ENCODE measurements around the gene MAP2K1. TPM values are rescaled to one million over a fixed set of nuclear protein-coding genes. Genes with fewer than 3 reads are reported as not detected.
"Not testable (repeated sequence)": the region's sequence is repeated elsewhere in the genome, so short reads cannot be mapped to it uniquely, and the experiment has no call there.

Gene MAP2K1
- 16.2 and 18.5 TPM in 2 replicates for total RNA-seq (2014; rRNA removed; shearing (Covaris generic))
- polyA plus RNA-seq (2015; cell fraction: cytosol; rRNA removed) = 30.0 and 31.9 TPM in 2 replicates
- 11.5 and 16.2 TPM in 2 replicates for polyA plus RNA-seq (2015; cell fraction: nucleus; rRNA removed)

DNA sequence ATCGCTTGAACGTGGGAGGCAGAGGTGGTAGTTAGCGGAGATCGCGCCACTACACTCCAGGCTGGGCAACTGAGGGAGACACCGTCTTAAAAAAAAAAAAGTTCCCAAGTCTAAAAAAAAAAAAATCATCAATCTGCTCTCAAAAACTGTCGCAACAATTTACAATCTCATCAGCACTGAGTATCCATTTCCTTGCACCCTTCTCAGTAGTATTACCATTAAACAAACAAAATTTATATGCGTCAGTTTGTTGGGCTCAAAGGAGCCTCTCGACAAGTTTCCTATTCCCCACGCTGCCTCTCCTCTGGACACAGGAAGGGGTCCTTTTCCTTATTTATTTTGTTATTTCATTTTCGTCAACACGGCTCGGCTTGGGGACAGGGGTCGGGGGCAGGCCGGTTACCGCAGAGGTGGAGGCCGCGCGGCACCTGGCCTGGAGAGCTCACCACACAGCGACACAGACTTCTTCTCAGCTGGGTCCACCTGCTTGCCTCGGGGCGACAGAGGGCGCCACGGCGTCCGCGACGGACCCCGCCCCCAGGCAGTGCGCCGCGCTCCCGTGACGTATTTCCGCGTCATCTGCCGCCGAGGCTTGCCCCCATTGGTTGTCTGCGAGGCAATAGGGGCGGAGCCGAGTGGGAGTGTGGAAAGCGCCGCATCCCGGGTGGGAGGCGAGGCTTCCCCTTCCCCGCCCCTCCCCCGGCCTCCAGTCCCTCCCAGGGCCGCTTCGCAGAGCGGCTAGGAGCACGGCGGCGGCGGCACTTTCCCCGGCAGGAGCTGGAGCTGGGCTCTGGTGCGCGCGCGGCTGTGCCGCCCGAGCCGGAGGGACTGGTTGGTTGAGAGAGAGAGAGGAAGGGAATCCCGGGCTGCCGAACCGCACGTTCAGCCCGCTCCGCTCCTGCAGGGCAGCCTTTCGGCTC, at the start of gene MAP2K1:
MAP2K1 (plus strand) TSS at position 709 of the 920 bp plus-strand sequence. CDS start 436 bp downstream, outside the sequence.
- in situ Hi-C loops (cut with HindIII; ENCODE audit: low pct_unique_long_range_greater_than_20kb, low sequenced_read_pairs) = no loop called here
- peak; percentile 95 for DNase-seq (ENCODE audit: low read depth, low spot score)

DNA sequence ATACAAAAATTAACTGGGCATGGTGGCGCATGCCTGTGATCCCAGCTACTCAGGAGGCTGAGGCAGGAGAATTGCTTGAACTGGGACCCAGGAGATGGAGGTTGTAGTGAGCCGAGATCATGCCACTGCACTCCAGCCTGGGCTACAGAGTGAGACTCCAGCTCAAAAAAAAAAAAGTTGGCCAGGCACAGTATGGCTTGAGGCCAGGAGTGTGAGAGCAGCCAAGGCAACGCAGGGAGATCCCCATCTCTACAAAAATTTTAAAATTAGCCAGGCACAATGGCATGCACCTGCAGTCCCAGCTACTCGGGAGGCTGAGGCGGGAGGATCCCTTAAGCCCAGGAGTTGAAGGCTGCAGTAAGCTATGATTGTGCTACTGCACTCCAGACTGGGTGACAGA, 38.2 kb upstream of the MAP2K1 start:
- in situ Hi-C loops (cut with HindIII; ENCODE audit: low pct_unique_long_range_greater_than_20kb, low sequenced_read_pairs); DNase-seq (ENCODE audit: low read depth, low spot score): not testable (repeated sequence)

DNA sequence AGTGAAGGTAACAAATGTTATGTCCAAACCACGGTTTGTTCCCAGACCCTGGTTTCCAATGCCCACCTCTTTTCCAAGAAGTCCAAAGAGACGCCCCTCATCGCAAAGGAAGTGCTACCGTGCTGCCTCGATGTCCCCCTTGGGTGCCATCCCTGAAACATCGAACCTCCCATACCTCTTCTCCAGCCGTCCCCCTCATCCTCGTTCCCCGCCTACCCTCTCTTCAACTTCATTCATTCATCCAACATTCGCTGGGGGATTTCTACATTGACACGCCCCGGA, 30.7 kb upstream of the MAP2K1 start:
- in situ Hi-C loops (cut with HindIII; ENCODE audit: low pct_unique_long_range_greater_than_20kb, low sequenced_read_pairs) = no loop called here
- no peak for DNase-seq (ENCODE audit: low read depth, low spot score)

DNA sequence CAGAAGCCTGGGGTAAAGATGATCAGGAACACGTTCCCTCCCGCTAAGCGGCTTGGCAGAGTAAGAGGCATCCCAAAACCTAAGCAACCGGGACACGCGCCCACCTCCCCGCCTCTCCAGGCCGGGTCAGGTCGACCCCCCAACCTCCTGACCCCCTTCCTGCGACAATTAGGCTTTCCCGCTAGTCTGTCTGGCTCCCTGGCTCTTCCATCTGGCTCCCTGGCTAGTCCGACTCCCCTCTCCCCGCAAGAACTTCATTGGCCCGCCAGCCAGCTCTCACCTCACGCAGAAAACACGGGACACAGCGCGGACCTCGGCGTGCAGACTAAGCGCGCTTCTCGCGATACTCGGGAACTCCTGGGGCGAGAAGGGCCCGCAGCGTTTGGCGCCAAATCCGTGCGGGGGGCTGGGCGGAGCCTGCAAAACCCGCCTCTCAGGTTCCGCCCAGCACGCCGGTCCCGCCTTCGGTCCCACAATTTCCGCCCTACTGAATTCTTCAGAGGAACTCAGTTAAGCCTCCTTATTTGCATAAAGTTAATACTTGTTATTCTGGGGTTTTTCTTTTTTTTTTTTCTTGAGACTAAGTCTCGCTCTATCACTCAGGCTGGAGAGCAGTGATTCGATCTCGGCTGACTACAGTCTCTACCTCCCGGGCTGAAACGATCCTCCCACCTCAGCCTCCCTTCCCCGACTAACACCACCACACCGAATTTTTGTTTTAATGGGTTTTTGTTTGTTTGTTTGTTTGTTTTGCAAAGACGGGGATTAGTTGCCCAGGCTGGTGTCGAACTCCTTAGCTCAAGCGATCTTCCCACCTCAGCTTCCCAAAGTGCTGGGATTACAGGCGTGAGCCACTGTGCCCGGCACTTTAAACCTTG, 30.1 kb upstream of the MAP2K1 start, which contains the start of gene TIPIN:
TIPIN (minus strand) TSS at position 327 of the 878 bp plus-strand sequence. CDS start 3,738 bp downstream, outside the sequence.
- peak; percentile 92 for DNase-seq (ENCODE audit: low read depth, low spot score)
- in situ Hi-C loops (cut with HindIII; ENCODE audit: low pct_unique_long_range_greater_than_20kb, low sequenced_read_pairs) = no loop called here

DNA sequence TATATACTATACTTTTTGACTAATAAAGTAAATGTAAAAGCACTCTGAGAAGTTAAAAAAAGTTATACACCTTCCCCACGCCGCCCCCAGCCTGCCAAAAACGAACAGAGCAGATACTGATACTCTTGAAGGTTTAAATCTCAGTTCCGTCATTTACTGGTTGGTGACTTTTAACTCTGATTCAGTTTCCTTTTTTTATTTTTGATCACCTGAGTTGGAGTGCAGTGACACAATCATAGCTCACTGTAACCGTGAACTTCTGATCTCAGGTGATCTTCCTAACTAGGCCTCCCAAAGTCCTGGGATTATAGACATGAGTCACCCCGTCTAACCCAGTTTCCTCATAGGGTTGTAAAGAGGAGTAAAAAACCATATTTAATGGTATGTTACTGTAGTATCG, 27.0 kb upstream of the MAP2K1 start:
- in situ Hi-C loops (cut with HindIII; ENCODE audit: low pct_unique_long_range_greater_than_20kb, low sequenced_read_pairs) = no loop called here
- DNase-seq (ENCODE audit: low read depth, low spot score) = no peak

DNA sequence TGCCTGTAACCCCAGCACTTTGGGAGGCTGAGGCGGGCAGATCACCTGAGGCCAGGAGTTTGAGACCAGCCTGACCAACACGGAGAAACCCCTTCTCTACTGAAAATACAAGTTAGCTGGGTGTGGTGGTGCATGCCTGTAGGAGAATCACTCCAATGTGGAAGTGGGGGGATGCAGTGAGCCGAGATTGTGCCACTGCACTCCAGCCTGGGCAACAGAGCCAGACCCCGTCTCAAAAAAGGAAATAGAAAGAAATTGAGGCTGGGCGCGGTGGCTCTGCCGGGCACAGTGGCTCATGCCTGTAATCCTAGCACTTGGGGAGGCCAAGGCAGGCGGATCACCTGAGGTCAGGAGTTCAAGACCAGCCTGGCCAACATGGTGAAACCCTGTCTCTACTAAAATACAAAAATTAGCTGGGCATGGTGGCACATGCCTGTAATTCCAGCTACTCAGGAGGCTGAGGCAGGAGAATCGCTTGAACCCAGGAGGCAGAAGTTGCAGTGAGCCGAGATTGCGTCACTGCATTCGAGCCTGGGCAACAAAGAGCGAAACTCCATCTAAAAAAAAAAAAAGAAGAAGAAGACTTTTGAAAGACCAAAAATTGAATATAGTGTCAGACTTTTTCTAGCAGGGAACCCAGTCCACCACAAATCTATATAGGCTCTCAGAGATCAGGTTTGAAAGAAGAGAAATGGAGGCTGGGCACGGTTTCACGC, 24.8 kb upstream of the MAP2K1 start:
- in situ Hi-C loops (cut with HindIII; ENCODE audit: low pct_unique_long_range_greater_than_20kb, low sequenced_read_pairs); DNase-seq (ENCODE audit: low read depth, low spot score): not testable (repeated sequence)

DNA sequence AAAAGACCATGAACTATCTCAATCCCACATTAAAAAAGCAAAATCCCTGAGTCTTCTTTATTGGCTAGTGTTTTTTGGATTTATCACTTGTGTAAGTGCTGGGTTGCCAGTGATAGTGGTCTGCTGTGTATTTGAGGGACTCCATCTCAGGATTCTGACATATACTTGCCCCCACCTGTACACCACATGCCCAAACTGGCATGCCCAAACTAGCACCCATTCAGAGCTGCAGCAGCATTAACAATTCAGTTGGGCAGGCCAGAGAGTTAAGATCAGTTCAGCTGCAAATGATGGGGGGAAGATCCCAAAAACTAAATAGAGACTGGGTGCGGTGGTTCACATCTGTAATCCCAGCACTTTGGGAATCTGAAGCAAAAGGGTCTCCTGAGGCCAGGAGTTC, 23.9 kb upstream of the MAP2K1 start:
- in situ Hi-C loops (cut with HindIII; ENCODE audit: low pct_unique_long_range_greater_than_20kb, low sequenced_read_pairs) = no loop called here
- no peak for DNase-seq (ENCODE audit: low read depth, low spot score)

DNA sequence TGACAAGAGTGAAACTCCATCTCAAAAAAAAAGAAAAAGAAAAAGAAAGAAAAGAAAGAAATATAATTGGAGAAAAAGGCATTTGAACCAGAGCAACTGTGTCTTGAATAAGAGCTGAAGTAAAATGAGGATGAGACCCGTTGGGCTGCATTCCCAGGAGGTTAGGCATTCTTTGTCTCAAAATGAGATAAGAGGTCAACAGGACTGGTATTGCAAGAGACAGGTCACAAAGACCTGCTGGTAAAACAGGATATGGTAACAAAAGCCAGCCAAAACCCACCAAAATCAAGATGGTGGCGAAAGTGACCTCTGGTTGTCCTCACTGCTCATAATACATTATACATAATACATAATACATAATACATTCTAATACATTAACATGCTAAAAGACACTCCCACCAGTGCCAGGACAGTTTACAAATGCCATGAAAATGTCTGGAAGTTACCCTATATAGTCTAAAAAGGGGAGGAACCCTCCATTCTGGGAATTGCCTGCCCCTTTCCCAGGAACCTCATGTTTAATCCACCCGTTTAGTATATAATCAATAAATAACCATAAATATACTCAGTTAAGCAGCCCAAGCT, 21.7 kb upstream of the MAP2K1 start:
- in situ Hi-C loops (cut with HindIII; ENCODE audit: low pct_unique_long_range_greater_than_20kb, low sequenced_read_pairs) = no loop called here
- DNase-seq (ENCODE audit: low read depth, low spot score) = no peak

DNA sequence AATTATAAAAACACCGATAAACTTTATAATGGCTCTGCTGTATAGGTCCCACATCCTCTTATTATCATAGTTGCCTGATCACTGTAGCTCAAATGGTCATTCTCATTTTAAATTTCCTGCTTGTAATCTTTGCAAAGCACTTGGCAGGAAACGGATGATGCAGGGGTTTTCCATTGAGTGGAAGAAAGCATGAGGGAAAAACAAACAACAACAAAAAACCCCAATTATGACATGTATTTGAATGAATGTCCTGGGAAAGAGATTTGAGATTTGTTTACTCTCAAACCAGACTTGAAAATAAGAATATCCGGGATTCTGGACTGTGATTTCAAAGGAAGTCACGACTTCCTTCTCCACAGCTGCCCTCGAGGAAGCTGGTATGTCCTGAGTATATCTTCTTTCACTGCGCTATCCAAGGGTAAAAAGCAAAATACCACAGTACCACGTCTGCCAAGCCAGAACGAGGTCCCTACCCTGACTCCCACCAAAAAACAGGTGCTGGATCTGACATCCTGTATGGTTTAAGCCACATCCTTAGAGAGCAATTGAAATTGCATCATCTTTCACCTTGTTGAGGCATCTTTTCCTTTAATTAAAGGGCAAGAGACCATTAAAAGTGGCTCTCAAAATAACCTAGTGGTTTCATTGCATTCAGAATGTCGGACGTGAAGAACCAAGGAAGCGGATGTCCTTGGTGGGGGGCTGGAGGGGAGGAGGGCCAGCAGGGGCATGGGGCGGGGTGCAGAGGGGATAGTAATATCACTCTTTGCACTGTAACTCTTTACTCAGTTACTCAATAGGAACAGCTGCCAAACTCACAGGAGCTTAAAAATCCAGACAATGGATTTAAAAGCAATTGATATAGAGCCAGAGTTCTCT, 16.7 kb upstream of the MAP2K1 start:
- in situ Hi-C loops (cut with HindIII; ENCODE audit: low pct_unique_long_range_greater_than_20kb, low sequenced_read_pairs) = no loop called here
- DNase-seq (ENCODE audit: low read depth, low spot score) = peak; percentile 13

DNA sequence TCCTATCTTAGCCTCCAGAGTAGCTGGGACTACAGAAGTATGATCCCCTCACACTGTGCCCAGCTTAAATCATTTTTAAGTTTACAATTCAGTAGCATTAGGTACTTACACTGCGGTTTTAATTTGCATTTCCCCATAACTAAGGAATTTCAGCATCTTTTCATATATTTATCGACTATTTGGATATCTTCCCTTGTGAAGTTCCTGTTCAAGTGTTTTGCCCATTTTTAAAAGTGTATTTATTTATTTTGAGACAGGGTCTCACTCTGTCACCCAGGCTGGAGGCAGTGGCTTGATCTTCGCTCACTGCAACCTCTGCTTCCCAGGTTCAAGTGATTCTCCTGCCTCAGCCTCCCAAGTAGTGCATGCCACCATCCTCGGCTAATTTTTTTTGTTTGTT, 12.5 kb upstream of the MAP2K1 start:
- in situ Hi-C loops (cut with HindIII; ENCODE audit: low pct_unique_long_range_greater_than_20kb, low sequenced_read_pairs) = no loop called here
- no peak for DNase-seq (ENCODE audit: low read depth, low spot score)

DNA sequence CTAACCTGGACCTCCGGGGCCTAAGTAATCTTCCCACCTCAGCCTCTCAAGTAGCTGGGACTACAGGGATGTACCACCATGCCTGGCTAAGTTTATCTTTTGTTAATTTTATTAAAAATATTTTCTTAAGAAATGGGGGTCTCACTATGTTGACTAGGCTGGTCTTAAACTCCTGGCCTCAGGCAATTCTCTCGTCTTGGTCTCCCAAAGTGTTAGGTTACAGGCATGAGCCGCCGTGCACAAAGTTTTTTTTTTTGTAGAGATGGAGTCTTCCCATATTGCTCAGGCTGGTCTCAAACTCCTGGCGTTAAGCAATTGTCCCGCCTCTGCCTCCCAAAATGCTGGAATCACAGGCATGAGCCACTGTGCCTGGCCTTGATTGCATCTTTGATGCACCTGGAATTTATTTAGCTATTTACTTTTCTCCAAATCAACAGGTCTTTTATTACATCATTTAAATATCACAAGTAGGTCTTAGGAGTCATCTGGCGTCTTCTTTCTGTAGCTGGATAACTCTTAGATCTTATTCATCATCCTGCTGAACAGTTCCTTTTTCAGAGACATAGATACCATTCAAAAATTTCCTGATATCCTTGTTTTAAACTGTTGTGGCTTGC, 7.8 kb upstream of the MAP2K1 start:
- in situ Hi-C loops (cut with HindIII; ENCODE audit: low pct_unique_long_range_greater_than_20kb, low sequenced_read_pairs) = no loop called here
- DNase-seq (ENCODE audit: low read depth, low spot score) = no peak

DNA sequence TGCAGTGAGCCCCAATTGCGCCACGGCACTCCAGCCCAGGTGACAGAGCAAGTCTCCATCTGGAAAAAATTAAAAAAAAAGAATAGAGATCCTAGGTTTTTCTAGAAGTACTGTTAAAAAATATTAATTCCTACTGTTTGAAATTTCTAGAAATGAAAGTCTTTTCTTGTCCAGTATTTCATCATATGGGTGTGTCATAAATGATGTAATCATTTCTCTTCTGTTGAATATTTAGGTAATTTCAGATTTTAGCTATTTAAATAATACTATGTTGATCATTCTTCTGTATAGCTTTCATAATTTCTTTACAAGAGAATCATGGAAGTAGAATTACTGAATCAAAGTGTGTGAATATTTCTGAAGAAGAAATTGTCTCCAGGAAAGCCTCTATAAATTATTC, 5.3 kb upstream of the MAP2K1 start:
- in situ Hi-C loops (cut with HindIII; ENCODE audit: low pct_unique_long_range_greater_than_20kb, low sequenced_read_pairs); DNase-seq (ENCODE audit: low read depth, low spot score): not testable (repeated sequence)

DNA sequence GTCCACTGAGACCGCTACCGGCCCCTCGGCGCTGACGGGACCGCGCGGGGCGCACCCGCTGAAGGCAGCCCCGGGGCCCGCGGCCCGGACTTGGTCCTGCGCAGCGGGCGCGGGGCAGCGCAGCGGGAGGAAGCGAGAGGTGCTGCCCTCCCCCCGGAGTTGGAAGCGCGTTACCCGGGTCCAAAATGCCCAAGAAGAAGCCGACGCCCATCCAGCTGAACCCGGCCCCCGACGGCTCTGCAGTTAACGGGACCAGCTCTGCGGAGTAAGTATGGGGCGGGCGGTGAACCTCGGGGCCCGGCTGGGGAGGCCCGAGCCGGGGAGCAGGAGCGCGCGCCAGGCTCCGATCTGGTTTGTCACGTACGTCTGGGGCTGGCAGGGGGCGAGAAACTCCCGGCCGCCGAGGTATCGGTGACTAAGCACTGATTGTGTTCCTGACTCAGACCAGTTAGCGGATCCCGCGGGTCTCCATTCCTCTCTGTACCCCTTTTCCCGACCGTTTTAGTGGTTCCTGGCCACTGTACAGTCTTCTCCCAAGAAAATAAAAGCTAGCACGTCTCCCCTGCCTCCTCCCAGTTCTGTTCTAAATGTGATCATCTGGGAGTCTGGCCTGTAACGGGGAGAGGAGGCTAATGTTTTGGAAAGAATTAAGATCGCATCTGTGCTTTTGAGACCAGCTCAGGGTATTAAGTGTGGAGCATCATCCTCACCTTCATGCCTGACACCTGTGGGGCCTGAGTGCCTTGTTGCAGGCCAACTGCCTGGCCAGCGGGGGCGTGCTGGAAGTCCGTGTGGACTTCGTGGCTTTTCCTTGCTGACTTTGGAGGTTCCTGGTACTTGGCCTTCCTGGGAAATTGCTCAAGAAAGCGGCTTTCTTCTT, 691 bp downstream of the MAP2K1 start:
- DNase-seq (ENCODE audit: low read depth, low spot score) = peak; percentile 32
- in situ Hi-C loops (cut with HindIII; ENCODE audit: low pct_unique_long_range_greater_than_20kb, low sequenced_read_pairs) = no loop called here

DNA sequence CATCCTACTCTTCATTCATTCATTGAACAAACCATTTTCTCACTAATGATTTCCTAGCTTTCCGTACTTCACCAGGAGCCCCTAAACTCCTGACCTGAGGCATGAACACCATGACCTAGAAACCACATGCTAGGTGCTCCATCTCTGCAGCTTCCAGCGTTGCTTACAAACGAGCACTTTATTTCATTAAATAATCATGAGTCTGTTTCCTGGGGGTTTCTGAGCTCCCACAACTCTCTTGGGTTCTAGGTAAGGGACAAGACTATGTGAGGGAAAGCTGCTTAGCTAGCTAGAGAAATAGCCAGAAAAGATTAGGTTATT, 1.3 kb downstream of the MAP2K1 start:
- DNase-seq (ENCODE audit: low read depth, low spot score) = no peak
- in situ Hi-C loops (cut with HindIII; ENCODE audit: low pct_unique_long_range_greater_than_20kb, low sequenced_read_pairs) = no loop called here

DNA sequence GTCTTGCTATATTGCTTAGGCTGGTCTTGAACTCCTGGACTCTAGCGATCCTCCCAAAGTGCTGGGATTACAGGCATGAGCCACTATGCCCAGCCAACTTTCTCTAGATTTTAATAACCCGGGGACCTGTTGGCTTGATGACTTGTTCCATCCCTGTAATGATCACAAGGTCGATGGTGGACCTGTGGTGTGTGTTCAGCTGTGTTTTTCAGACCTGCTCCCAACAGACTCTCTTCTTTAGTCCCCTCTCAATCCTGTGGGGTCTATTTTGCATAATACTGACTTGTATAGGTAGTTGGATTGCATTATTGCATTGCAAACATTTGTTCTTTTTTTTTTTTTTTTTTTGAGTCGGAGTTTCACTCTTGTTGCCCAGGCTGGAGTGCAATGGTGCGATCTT, 1.9 kb downstream of the MAP2K1 start:
- DNase-seq (ENCODE audit: low read depth, low spot score) = no peak
- in situ Hi-C loops (cut with HindIII; ENCODE audit: low pct_unique_long_range_greater_than_20kb, low sequenced_read_pairs) = no loop called here
